OCI-LY7 (cell line): ENCODE results near the gene EDC3. TPM values are rescaled to one million over a fixed set of nuclear protein-coding genes. Genes with fewer than 3 reads are reported as not detected.

Source experiments
- BruUV-seq: library from RNA; stranded (reverse); fragments of 400-500 nt; replicated peaks from 2 replicates; lab custom pipeline; 2021; lab: Mats Ljungman, UMichigan
- CTCF ChIA-PET: fragments of 300-600 bp; sonication (Branson Sonifier 250); formaldehyde crosslinking; loops from one replicate; lab custom pipeline; 2022; ENCODE audit warnings: antibody characterized with exemption; ENCODE audit not compliant: unreplicated experiment; lab: Charles Lee
- POLR2A ChIA-PET: fragments of 300-600 bp; sonication (Branson Sonifier 250); formaldehyde crosslinking; loops from one replicate; lab custom pipeline; 2022; ENCODE audit warnings: antibody characterized with exemption; lab: Charles Lee
- DNase-seq: peaks from one replicate; pipeline ENCODE4 v3.0.0-alpha.2; 2015; ENCODE audit warnings: low spot score
- H2AFZ ChIP-seq: fragments of 200-600 bp; sonication (generic), shearing (Covaris generic); 2 replicates; pipeline ENCODE4 v1.6.1; 2014; ENCODE audit warnings: mild to moderate bottlenecking, antibody characterized with exemption, low read length, moderate library complexity
- H3K27ac ChIP-seq: fragments of 200-600 bp; sonication (generic); 2 replicates; pipeline ENCODE4 v1.5.1; 2014; ENCODE audit warnings: mixed run types, low read depth, mild to moderate bottlenecking, moderate library complexity, low read length, inconsistent platforms; ENCODE audit not compliant: poor library complexity, severe bottlenecking
- H3K36me3 ChIP-seq: fragments of 200-600 bp; sonication (generic); 2 replicates; pipeline ENCODE4 v1.6.1; 2014; ENCODE audit warnings: mild to moderate bottlenecking, antibody characterized with exemption, low read length, moderate library complexity, mixed read lengths; ENCODE audit not compliant: insufficient read depth
- H3K4me1 ChIP-seq: fragments of 200-600 bp; sonication (generic); 2 replicates; pipeline ENCODE4 v1.5.1; 2014; ENCODE audit warnings: mild to moderate bottlenecking, low read length; ENCODE audit not compliant: insufficient read depth, poor library complexity, severe bottlenecking
- H3K4me2 ChIP-seq: fragments of 200-600 bp; sonication (generic); 2 replicates; pipeline ENCODE4 v1.6.1; 2014; ENCODE audit warnings: mild to moderate bottlenecking, low read length
- H3K4me3 ChIP-seq: fragments of 200-600 bp; sonication (generic); 2 replicates; pipeline ENCODE4 v1.5.1; 2014; ENCODE audit warnings: mild to moderate bottlenecking, low read depth, low read length; ENCODE audit not compliant: poor library complexity, severe bottlenecking
- H3K79me2 ChIP-seq: fragments of 200-600 bp; sonication (generic); 2 replicates; pipeline ENCODE4 v1.6.1; 2016; ENCODE audit warnings: low read depth, mild to moderate bottlenecking, low read length, moderate library complexity, mixed read lengths; ENCODE audit not compliant: insufficient read depth
- H3K9me2 ChIP-seq: fragments of 200-600 bp; sonication (generic); 2 replicates; pipeline ENCODE4 v1.6.1; 2016; ENCODE audit warnings: mild to moderate bottlenecking, low read length, mixed read lengths; ENCODE audit not compliant: insufficient read depth
- H3K9me3 ChIP-seq: fragments of 200-600 bp; sonication (generic); 2 replicates; pipeline ENCODE4 v1.6.1; 2014; ENCODE audit warnings: mild to moderate bottlenecking, mixed run types, low read length, mixed read lengths
- H4K20me1 ChIP-seq: fragments of 200-600 bp; sonication (generic); 2 replicates; pipeline ENCODE4 v1.6.1; 2014; ENCODE audit warnings: mild to moderate bottlenecking, antibody characterized with exemption, low read length, moderate library complexity, mixed read lengths; ENCODE audit not compliant: insufficient read depth
- CTCF ChIP-seq: fragments of 200-600 bp; sonication (generic); conservative IDR thresholded peaks from 2 replicates; pipeline ENCODE4 v1.5.1; 2014; ENCODE audit warnings: mild to moderate bottlenecking, antibody characterized with exemption, low read length, moderate library complexity, mixed read lengths
- EZH2phosphoT487 ChIP-seq: fragments of 200-600 bp; sonication (generic); IDR thresholded peaks from 2 replicates; pipeline ENCODE4 v1.6.1; 2018; ENCODE audit warnings: low read depth, borderline replicate concordance, mild to moderate bottlenecking, mixed run types, antibody characterized with exemption, low read length, moderate library complexity, mixed read lengths
- intact Hi-C: fragments of 100-400 bp; cut with micrococcal nuclease; formaldehyde crosslinking; loops from one replicate; pipeline ENCODE4 v1.10.0; 2022; ENCODE audit not compliant: unreplicated experiment
- total RNA-seq, 2 experiments: library from RNA; depleted of rRNA in 1 of 2; stranded (reverse); fragments of >200 nt in 1 of 2; shearing (Covaris generic) in 1 of 2; gene quantifications; 2 replicates each; pipeline ENCODE4 v1.2.3, GENCODE V29; 2014 to 2022

EDC3 gene
- total RNA-seq, 2 experiments from 2014 or later = 13.4 to 51.4 TPM

GRCh38 chr15:74603789-74604705 lies 91.8 kb downstream of the EDC3 start:
- intact Hi-C loops = no loop called here
- BruUV-seq = no TSS peak
- POLR2A ChIA-PET = interaction anchor here (0.6 kb wide), 1 partner anchor 318 kb away, joined by 3 read pairs; no protein-coding TSS in a partner anchor

GRCh38 chr15:74603026-74603788 lies 92.6 kb downstream of the EDC3 start:
- H3K36me3 ChIP-seq = no peaks in the 10 kb centered on the region
- H4K20me1 ChIP-seq = no peaks in the 10 kb centered on the region
- no peak for DNase-seq
- H3K9me2 ChIP-seq = no peaks in the 10 kb centered on the region
- intact Hi-C loops = no loop called here
- H3K9me3 ChIP-seq = no peaks in the 10 kb centered on the region
- no peak overlapping the region for H3K27ac ChIP-seq
- CTCF ChIA-PET = no interaction called here
- POLR2A ChIA-PET = no interaction called here
- no peak overlapping the region for H2AFZ ChIP-seq
- TF ChIP-seq EZH2phosphoT487 = no peak
- TF ChIP-seq CTCF = no peak
- no peaks in the 10 kb centered on the region for H3K79me2 ChIP-seq
- H3K4me2 ChIP-seq = no peak overlapping the region
- no TSS peak for BruUV-seq
- peaks cover 13% of the 10 kb centered on the region for H3K4me1 ChIP-seq
- H3K4me3 ChIP-seq = no peak overlapping the region

More at GRCh38 chr15:74603789-74604705, 91.8 kb downstream of the EDC3 start:
- peaks cover 7% of the 10 kb centered on the region for H3K4me1 ChIP-seq
- H2AFZ ChIP-seq = no peak overlapping the region
- no peak overlapping the region for H3K4me3 ChIP-seq
- H3K27ac ChIP-seq = no peak overlapping the region
- DNase-seq = no peak
- CTCF ChIA-PET = interaction anchor here (1.4 kb wide), 1 partner anchor 10 kb away, joined by 4 read pairs; no protein-coding TSS in a partner anchor
- no peaks in the 10 kb centered on the region for H4K20me1 ChIP-seq
- no peak overlapping the region for H3K4me2 ChIP-seq
- no peaks in the 10 kb centered on the region for H3K9me3 ChIP-seq
- no peak for TF ChIP-seq CTCF
- no peak for TF ChIP-seq EZH2phosphoT487
- H3K36me3 ChIP-seq = no peaks in the 10 kb centered on the region
- no peaks in the 10 kb centered on the region for H3K79me2 ChIP-seq
- H3K9me2 ChIP-seq = no peaks in the 10 kb centered on the region
